GM18519 (cell line): ENCODE measurements around the gene CD7.

Experiments used
- ATAC-seq: cut with Tn5 transposase; IDR thresholded peaks from one replicate; pipeline ENCODE4 v1.9.1; 2021; ENCODE audit warnings: mild to moderate bottlenecking, moderate library complexity; ENCODE audit not compliant: unreplicated experiment, low FRiP score

Gene CD7

DNA sequence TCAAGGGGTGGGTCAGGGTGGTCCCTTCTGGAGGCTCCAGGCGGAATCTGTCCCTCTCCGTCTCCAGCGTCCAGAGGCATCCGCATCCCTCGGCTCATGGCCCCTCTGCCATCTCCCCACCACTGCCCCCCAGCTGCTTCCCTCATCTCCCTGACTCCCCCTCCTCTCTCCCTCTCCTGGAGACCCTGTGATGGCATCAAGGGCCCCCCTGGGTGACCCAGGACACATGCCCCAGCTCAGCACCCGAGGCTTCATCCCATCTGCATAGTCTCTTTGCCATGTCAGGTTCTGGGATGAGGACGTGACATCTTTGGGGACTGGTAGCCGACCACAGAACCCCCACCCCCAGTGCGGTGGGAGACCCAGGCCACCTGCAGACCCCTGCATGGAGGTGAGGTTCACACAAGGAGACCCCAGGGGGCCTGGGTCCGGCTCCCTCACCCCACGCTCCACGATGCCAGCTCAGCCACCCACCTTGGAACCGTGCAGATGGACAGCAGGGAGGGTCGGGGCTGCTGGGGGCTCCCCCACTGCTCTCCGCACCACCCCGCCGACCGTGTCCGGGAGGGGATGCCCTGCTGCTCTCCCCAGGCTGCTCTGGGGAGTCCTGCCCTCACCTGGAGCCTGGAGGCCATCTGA, 12.4 kb upstream of the CD7 start:
- ATAC-seq, result no peak

DNA sequence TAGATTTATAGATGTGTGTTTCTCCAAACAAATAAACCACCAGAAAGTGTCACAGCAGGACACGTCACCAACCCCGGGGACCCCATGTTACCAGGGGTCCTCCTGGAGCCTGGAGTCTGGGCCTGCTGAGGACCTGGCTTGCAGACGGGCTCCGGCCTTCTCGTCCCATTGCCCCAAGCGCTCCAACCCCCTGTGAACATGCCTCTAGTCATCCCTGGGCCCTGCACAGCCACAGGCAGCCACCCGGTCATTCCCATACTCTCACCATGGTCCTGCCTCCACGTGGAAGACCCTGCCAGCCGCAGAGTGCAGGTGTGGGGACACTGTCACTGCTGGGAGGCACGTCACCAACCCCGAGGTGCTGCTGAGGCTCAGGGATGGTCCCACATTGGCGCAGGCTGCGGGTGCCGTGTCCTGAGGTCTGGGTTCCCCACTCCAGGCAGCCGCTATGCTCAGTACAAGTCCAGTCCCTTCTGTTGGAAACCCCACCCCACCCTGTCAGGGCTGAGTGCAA, 11.6 kb upstream of the CD7 start:
- ATAC-seq, result no peak

DNA sequence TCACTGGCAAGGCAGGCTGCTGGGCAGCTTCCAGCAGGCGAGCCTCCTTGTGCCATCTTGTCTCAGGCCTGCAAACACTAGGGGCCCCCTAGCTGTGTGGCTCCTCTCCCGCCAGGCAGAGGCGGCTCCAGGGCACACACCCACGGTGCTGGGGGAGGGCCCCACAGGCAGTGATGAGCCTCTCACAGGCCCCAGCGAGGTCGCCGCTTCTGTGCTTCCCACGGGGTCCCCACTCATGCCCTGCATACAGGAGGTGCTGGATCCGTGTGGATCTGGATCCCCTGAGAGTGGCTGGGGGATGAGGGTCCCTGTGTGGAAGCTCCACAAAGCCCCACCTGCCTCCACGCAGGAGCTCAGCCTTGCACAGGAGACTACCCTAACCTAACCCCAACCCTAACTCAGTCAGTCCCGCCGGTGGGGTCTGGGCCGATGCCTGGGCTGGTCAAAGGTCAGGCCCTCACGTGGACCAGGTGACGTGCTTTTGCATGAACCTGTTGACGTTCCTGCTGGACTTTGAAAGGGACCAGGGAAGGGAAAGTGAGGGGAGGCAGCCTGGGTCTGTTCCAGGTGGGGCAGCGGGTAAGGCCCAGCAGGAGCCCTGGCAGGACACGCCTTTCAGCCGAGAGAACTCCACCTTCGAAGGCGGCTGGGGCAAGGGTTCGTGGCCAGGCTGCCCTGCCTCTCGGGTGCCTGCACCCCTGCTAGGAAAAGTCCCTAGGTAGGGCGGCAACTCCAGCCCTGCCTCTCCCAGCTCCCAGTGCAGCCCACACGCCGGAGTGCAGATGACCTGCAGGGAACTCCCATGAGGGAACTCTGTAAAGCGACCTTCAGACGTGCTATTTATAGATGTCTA, 11.0 kb upstream of the CD7 start:
- no peak for ATAC-seq

DNA sequence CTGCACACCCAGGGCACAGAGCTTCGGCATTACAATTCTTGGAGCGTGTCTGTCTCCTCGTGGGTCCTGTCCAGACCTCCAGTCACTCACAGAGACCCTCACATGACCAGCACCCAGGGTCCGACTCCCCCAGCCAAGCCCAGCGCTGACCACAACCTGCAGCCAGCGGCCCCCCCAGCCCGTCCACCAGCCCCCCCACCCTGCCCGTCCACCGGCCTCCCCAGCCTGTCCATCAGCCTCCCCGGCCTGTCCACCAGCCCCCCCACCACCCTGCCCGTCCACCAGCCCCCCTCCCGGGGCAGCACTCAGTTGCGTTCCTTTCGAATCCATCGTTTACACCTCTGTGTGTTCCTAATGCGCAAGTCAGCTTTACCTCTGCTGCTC, 10.3 kb upstream of the CD7 start:
- no peak for ATAC-seq

DNA sequence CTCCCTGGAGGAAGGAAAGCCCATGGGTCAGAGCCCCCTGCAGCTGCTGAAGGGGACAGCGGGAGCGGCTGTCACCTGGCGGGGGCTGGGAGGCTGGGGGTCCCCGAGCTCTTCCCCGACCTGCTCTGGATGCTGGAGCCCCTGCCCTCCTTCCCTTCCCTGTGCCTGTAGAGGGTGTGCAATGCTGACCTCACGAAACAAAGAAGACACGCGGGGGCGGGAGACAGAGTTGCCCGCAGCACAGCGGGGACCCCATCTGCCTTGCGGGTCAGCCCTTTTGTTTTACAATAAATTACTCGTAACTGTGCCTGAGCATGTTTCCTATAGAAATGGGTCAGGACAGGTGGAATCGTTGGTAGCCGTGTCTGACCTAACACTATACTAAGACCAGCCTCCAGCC, 9.9 kb upstream of the CD7 start:
- no peak for ATAC-seq

DNA sequence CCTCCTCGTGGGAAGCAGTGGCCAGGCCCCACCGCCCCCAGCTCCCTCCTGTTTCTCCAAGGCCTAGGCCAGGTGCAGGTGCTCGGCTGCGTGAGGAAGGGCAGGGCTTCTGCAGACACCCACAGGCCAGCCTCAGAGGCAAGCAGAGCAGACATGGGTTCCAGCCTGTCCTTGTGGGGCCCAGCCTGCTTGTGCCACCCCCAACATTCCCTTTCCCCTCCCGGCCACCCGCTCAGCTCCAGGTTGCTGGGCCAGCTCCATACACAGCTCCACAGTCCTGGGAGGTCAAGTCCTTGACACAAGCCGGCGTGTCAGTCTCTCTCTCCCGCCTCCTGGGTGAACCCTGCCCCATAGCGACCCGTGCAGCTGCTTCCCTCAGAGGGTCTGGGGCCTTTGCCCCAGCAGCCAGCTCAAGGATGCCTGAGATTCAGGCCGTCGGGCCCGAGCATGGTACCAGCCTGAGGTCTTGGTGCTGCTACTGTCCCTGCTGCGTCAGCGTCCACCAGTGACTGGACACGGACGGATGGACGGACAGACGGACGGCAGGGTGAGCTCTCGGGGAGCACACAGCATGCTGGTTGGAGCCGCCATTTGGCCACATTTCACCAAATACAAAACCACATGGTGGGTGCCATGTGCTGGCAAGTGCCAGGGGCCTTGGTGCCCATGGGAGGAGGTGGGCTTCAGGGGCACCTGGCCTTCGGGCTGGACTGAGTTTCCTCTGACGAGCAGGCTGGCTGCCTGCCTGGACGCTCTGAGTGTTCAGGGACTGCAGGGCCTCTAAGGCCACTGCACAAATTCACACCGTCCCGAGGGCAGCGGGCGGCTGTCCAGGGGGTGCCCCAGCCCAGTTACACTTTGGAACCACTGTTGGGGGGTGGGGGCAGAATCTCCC, 8.1 kb upstream of the CD7 start:
- ATAC-seq, result no peak

DNA sequence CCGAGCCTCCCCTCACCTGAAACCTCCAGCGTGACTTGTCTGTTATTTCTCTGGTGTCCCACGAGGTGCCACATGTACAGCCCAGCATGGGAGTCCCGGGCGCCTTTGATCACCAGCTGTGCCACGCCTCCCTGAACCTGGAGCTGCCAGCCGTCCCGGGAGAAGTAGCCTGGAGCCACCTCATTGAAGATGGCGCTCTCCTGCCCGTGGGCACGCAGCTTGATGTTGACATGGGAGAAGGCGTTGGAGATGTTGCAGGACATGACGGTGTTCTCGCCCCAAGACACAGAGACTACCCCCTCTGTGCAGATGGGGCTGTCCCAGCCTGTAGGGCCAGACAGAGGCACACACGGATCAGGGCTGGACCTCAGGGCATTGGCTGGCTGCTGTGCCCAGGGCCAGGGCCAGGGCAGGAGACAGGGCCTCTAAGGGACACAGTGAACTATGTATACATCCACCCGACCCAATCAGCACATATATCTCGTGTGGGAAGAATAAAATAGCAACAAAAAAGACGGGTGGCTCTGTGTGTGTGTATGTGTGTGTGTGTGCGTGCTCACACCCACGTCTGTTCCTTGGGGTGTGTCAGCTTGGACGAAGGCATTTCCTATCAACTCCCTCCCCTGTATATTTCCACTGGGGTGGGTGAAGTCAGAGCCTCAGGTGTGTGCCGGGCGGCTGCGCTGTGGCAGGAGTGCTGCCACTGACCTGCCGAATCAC, 7.3 kb upstream of the CD7 start:
- no peak for ATAC-seq

DNA sequence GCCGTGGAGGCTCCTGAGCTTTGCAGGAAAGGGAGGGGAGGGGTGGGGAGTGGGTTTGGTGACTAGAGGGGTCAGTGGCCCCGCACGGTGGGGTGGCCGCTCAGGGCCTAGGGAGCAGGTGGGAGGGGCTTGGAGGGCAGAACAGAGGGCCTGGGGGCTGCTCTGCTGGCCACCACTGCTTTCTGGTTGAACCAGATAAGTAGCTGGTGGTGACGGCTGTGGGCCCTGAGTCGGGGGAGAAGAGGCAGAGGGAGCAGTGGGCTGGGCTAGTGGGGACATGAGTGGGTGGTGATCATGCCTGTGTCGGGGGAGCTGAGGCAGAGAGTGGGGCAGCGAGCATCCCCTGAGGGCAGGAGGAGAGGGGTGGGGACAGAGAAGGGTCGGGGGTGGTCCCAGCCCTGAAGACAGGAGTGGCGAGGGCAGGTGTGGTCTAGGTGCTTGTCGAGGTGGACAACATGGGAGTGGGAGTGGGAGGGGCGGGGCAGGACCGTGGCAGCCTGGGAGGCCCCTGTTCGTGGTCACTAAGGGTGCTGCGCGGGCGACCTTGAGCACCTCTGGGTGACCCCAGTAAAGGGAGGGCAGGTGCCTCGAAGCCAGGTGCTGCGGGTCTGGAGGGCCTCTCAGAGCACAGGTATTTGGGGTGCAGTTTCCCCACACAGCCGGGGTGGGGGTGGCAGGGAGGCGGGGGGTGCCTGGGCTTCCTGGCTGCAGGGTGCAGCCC, 6.3 kb upstream of the CD7 start:
- no peak for ATAC-seq

DNA sequence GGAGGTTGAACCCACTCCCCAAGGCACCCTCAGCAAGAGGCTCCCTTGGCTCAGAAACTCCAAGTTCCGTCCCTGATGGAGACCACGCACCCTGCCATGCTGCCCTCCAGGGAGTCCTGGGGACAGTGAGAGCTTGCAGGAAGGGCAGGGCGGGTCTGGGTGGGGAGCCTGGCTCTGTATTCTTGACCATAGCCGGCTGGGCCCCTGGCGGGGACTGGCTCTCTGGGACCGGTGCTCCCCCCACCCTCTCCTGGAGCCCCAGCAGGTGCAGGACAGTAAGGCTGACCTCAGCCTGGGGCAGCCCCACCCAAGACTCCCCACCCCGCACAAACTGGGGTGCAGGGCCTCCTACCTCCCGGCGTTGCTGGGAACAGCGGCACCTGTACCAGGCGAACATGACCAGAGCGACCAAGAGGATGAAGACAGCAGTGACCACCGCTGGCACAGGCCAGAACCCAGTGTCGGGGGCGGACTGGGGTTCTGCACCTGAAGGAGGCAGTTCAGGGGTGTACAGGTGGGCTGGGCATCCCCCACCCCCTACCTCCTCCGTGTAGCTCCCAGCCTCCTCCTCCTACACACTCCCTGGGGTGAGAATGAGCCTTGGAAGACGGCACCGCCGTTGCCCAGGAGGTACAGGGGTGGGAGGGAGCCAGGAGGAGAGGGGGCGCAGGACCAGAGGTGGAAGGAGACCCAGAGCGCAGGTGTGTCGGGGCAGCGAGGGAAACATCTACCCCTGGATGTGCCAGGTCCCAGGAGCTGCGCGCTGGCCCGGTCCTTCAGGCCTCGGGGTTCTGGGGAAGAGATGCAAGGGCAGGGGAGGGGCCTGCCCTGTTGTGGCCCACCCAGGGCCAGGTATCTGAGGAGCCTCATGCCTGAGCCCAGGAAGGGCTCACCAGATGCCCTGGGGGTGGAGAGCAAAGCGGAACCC, 5.4 kb upstream of the CD7 start:
- no peak for ATAC-seq

DNA sequence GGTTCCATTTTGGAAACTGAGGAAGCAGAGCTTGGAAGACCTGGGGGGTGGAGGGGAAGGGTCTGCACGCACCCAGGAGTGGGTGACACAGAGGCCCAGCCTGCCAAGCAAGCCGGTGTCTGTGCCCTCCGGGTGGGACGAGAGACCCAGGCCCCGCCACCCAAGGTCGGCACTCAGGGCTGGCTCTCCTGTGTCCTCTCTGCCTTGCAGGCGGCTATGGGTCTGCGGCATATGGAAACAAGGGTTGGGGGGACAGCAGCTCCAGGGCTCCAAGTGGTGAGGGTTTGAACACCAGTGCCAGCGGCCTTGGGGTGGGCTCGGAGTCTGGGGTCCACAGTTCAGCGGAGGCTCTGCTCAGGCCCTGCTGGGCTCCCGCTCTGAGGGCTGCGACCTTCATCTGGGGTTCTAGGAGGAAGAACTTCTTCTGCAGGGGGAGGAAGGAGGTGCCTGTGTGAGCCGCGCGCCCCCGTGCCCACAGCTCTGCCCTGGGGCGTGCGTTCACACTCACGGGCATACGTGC, 4.6 kb upstream of the CD7 start:
- no peak for ATAC-seq

DNA sequence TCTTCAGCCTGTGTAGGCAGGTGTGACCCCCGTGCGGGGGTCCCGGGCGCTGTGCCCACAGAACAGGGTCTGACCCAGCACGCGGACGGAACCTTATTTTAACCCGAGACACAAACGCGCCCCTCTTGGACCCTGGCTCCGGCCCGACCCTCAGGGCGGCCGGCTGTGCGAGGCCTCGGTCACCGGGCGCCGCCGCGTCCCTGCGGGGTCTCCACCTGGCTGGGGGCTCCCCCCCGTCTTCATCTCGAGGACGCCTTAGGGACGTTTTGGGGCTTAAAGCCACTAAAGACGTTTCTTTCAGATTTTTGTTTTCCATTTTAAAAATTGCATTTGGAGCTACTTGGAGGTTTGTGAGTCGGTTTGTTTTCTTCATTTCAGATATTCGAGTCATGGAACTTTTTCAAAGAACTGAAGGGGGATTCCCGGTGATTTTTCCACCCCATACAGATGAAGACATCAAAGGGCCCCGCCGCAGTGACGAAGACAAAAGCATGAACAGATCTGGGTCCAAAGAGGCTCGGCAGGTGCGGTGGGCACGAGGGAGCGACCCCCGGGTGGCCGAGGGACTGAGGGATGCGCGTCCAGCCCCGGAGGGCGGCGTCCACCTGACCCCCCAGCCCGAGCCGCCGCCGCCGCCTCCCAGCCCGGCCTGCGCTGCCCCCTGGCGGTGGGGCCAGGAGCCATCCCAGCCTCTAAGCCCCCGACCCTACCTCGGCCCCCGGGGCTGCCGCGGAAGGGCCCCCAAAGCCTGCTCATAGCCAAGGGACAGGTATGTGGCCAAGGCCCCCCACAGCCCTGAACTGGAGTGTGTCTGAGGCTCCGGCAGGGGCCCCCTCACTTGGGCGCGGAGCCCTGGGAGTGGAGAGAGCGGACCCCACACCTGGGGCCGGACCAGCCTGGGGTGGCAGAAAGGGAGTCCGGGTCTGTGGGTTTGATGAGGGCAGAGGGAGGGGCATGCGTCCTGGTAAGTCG, 3.8 kb upstream of the CD7 start:
- ATAC-seq, result no peak

DNA sequence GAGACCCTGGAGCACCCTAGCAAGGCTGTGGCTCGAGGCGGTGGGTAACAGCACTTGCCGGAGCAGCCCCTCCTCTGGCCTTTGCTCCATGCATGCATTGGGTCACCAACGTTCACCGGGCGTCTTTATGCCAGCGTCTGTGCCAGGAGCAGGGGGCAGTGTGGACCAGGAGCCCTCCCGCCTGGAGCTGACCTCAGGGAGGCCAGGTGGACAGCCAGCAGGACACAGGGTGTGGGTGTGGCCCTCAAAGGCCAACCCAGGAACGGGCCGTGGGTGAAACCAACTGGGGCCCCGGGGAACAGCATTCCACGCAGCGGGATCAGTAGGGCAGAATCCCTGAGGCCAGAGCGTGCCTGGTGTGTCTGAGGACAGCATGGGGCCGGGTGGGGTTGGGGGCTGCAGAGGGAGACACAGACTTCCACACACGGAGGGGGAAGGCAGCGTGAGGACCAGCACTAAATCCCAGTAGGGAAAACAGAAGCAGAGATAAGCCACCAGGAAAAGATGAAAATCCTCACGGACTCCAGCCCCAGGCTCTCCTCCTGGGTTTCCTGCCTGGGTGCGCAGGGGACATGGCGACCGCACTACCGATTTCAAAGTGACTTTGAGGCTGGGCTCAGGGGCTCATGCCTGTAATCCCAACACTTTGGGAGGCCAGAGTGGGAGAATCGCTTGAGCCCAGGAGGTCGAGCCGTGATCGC, 2.9 kb upstream of the CD7 start:
- no peak for ATAC-seq

DNA sequence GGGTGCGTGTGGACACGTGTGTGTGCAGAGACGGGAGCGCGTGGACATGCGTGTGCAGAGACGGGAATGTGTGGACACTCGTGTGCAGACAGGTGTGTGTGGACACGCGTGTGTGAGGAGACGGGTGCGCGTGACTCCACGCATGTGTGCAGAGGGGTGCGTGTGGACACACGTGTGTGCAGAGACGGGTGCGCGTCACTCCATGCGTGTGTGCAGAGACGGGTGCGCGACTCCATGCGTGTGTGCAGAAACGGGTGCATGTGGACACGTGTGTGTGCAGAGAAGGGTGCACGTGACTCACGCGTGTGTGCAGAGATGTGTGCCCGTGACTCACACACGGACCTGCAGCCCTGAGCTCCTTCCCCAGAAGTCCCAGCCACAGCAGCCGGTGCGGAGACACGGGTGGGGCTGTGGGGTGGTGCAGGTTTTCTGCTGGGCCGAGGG, 2.2 kb upstream of the CD7 start:
- no peak for ATAC-seq

DNA sequence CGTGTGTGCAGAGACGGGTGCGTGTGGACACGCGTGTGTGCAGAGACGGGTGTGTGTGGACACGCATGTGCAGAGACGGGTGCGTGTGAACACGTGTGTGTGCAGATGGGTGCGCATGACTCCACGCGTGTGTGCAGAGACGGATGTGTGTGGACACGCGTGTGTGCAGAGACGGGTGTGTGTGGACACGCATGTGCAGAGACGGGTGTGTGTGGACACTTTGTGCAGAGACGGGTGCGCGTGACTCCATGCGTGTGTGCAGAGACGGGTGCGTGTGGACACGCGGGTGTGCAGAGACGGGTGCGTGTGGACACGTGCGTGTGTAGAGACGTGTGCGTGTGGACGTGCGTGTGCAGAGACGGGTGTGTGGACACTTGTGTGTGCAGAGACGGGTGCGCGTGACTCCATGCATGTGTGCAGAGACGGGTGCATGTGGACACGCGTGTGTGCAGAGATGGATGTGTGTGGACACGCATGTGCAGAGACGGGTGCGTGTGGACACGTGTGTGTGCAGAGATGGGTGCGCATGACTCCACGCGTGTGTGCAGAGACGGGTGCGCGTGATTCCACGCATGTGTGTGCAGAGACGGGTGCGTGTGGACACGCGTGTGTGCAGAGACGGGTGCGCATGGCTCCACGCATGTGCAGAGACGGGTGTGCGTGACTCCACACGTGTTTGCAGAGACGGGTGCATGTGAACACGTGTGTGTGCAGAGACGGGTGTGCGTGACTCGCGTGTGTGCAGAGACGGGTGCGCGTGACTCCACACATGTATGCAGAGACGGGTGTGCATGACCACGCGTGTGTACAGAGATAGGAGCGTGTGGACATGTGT, 1.6 kb upstream of the CD7 start:
- no peak for ATAC-seq

DNA sequence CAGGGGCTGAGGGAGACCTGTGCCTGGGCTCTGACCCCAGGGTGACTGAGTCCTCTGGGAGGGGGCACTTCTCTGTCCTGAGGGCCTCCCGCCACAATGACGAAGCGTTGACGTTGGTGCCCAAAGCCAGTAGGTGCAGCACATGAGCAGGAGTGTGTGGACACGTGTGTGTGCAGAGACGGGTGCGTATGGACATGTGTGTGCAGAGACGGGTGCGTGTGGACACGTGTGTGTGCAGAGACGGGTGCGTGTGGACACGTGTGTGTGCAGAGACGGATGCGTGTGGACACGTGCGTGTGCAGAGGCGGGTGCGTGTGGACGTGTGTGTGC, 726 bp upstream of the CD7 start:
- ATAC-seq, result no peak
